GM18517 (cell line): ENCODE measurements around the gene CDH23.

ENCODE experiments used
- ATAC-seq: cut with Tn5 transposase; IDR thresholded peaks from one replicate; pipeline ENCODE4 v1.9.1; 2021; ENCODE audit warnings: mild to moderate bottlenecking, moderate library complexity; ENCODE audit not compliant: unreplicated experiment

CDH23 gene

GRCh38 chr10:71368643-71369042 lies 28.1 kb upstream of the CDH23 start:
- no peak for ATAC-seq

DNA sequence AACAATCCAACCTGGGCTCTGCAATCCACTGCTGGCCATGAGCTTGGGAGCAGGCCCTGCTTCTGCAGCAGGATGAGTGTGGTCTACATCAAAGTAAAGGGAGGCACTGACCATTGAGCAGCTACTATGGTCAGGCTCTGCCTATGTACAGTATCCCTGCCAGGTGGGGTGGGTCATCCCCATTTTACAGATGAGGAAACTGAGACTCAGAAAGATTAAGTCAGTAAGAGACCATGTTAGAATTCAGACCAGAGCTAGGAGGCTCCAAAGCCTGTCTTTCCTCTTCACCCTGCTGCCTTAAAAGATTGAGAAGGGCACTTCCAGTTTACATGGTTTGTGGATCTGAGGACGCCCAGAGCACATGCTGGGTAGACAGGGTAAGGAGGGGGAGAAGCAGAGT lies 27.1 kb upstream of the CDH23 start:
- no peak for ATAC-seq

- no peak for ATAC-seq
These were observed 26.7 kb upstream of the CDH23 start for GRCh38 chr10:71370031-71370430.

GRCh38 chr10:71371750-71372166 lies 25.0 kb upstream of the CDH23 start:
- no peak for ATAC-seq

DNA sequence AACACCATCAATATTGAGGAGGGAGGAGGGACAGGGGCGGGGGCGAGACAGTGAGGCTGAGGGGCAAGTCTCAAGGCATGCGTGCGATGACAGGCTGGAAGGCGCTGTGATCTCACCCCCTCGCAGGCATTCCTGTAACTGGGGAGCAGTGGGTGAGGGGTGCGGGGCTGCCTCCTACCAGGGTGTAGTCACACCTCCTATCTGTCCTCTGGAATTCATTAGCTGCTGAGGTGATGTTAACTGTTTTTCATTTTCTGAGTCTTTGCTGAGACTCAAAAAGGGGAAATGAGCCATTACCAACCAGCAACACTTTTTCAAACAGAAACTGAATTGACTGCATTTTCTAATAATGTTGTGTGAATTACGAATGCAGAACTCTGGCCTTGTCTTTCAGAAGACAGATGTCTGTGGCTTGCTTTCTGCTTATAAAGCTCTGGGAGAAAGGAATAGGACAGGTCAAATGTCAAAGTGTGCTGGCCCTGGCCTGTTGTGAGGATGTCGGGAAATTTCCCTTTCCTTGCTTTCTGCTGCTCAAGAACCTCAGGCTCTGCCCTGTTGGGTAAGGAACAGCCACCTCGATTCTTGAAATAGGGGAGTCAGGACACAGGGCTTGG lies 23.7 kb upstream of the CDH23 start:
- peak; percentile 63 for ATAC-seq

- no peak for ATAC-seq
These were observed 22.1 kb upstream of the CDH23 start for GRCh38 chr10:71374481-71375233.

GRCh38 chr10:71375952-71376351 lies 20.8 kb upstream of the CDH23 start:
- ATAC-seq = no peak

DNA sequence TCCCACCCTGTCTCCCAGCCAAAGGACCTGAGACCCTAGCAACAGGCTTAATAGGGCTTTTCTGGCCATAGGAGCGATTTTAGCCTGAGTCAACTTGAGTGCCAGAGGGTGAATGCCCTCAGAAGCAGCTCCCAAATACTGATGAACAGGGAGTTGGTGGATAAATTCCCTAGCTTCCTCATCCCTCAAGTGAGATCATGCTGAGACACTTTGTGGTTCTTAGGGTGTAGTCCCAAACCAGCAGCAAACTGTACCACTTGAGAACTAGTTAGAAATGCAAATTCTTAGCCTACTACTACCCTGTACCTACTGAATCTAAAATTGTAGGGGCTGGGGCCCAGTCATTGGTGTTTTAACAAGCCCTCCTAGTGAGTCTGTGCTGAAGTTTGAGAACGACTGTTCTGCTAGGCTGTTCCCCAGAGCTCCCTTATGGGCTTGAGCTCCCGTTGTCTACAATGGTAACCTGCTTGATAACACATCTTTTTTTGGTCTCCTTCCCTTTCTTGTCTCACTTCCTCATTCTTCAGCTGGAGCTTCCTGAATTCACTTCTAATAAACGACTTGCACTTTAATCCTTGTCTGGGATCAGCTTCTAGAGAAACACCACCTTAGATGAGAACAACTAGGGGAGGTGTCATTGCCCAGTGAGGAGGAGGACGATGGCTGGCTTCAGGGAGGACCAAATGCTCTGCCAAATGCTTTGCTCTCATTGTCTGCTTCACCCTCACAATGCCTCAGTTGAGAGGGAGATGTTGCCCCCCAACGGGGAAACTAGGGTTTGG lies 18.2 kb upstream of the CDH23 start:
- no peak for ATAC-seq

- no peak for ATAC-seq
These were observed 17.5 kb upstream of the CDH23 start for GRCh38 chr10:71379118-71379766.

DNA sequence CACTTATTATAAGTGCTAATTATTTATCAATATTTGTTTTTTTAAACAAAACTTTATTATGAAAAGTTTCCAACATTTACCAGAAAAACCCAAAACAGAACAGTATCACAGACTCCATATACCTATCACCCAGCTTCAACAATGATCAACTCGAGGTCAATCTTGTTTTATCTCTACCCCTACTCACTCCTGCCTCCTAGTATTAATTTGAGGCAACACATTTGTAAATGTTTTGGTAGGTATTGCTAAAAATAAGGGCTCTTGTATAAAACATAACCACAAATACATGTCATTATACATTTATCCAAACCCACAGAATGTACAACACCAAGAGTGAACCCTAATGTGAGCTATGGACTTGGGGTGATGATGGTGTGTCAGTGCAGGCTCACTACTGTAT lies 15.9 kb upstream of the CDH23 start:
- ATAC-seq = no peak

GRCh38 chr10:71381611-71382010 lies 15.1 kb upstream of the CDH23 start:
- no peak for ATAC-seq

DNA sequence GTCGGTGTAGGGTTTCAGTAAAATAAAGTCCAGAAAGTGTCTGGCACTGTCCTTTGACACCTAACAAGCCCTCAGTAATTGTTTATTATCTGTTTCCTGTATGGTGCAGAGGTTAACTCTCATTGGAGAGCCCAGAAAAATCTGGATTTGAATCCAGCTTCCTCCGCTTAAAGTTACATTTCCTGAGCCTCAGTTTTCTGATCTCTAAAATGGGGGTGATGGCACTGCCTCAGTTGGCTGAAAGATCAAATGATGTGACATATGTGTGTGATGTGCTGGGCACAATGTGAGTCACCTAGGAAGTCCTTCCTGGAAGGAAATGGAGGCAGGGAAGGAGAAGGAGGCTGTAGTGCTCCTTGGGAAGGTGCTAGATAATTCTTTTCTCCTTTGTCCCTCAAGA lies 14.7 kb upstream of the CDH23 start:
- ATAC-seq = no peak

GRCh38 chr10:71382757-71383156 lies 14.0 kb upstream of the CDH23 start:
- no peak for ATAC-seq

- peak; percentile 53 for ATAC-seq
These were observed 12.6 kb upstream of the CDH23 start for GRCh38 chr10:71383972-71384687.

GRCh38 chr10:71388171-71388570 lies 8.5 kb upstream of the CDH23 start:
- ATAC-seq = no peak

- ATAC-seq = no peak
These were observed 8.0 kb upstream of the CDH23 start for GRCh38 chr10:71388583-71389310.

- no peak for ATAC-seq
These were observed 6.8 kb upstream of the CDH23 start for GRCh38 chr10:71389768-71390460.

GRCh38 chr10:71390461-71390835 lies 6.3 kb upstream of the CDH23 start:
- no peak for ATAC-seq

DNA sequence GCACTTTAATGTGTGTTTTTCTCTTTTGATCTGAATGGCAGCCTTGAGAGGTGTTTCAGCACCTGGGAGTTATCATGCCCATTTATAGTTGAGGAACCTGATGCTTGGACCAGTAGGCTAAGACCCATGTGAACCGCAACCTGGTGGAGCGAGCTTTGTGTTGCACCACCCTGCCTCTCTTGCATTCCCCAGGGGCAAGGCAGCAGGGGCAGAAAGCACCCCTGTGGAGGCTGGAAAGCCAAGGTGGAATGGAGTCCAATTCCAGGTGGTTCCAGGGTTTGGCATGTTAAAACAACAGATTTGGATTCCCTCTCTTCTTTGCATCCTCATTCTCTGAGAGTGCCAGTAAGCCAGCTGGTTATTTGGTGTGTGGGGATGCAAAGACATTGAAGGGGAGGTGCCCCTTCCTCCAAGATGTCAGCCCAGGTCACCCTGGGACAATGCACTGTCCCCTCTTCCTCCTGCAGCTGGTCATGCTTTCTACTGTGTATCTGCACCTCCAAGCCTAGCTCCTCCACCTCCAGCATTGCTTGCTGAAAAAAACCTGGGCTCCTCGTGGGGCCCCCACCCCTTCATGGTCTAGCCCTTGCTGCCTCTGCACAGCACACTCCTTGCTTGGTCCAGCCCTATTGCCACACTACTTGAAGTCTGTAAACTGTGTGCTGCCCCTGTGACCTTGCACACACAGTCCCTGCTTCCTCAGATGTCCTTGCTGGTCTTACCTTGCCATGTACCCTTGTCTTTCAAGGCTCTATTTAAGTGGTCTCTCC lies 5.6 kb upstream of the CDH23 start:
- ATAC-seq = no peak
